Measurements from ENCODE around the gene PROM1.

DNA sequence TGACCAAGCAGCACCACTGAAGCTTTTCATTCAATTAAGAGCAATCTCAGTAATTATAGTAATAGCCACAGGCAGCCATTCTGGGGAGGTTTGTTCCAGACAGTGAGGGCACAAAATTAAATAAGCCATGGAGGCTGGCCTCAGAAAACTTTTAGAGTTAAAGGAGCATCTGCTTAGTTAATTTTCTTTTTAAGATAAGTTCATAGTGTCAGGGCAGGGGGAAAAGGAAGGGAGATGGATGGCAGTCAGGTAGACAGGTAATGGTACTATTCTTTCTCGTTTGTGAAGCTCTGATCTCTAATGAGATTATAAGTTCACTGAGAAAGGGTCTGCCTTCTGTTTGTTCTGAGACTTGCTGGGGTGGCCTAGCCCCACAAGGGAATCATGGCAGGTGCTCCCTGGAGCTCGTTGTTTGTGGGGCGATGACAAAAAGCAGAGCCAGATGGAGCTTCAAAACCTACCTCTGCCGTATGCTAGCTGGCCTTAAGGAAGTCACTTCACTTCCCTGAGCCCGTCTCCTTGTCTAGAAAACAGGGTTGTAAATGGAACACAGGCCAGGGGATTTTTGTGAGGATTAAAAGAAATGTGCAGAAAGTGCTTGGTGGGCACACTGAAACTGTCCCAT is 76.2 kb downstream of the PROM1 start:
- TF ChIP-seq, protein P1, sequence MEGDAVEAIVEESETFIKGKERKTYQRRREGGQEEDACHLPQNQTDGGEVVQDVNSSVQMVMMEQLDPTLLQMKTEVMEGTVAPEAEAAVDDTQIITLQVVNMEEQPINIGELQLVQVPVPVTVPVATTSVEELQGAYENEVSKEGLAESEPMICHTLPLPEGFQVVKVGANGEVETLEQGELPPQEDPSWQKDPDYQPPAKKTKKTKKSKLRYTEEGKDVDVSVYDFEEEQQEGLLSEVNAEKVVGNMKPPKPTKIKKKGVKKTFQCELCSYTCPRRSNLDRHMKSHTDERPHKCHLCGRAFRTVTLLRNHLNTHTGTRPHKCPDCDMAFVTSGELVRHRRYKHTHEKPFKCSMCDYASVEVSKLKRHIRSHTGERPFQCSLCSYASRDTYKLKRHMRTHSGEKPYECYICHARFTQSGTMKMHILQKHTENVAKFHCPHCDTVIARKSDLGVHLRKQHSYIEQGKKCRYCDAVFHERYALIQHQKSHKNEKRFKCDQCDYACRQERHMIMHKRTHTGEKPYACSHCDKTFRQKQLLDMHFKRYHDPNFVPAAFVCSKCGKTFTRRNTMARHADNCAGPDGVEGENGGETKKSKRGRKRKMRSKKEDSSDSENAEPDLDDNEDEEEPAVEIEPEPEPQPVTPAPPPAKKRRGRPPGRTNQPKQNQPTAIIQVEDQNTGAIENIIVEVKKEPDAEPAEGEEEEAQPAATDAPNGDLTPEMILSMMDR (IDR thresholded peaks at IDR 0.05): no peak
- no peak for TF ChIP-seq POLR2A (IDR thresholded peaks at IDR 0.05)
